ENCODE results near the gene SEC14L6.

Gene SEC14L6

GRCh38 chr22:30486118-30486517 is 60.4 kb downstream of the SEC14L6 start:
- no peak overlapping the region for H3K9ac ChIP-seq (ENCODE audit: low read depth, low read length, poor library complexity, severe bottlenecking)
- H3K4me1 ChIP-seq (ENCODE audit: insufficient read depth, low read length, poor library complexity, severe bottlenecking): no peaks in the 10 kb centered on the region
- H3K4me3 ChIP-seq (ENCODE audit: low read length, poor library complexity, severe bottlenecking): no peak overlapping the region
- no peaks in the 10 kb centered on the region for H3K36me3 ChIP-seq (ENCODE audit: insufficient read depth, low read length)
- no peaks in the 10 kb centered on the region for H3K79me2 ChIP-seq (ENCODE audit: insufficient read depth, low read length)
- no peak overlapping the region for H3K4me2 ChIP-seq (ENCODE audit: low read depth, low read length, poor library complexity, severe bottlenecking)
- H2AFZ ChIP-seq (ENCODE audit: low read length): no peak overlapping the region
- no peaks in the 10 kb centered on the region for H4K20me1 ChIP-seq (ENCODE audit: insufficient read depth, low read length, poor library complexity, severe bottlenecking)
- no peaks in the 10 kb centered on the region for H3K9me2 ChIP-seq (replicated peaks; ENCODE audit: low read depth, low read length)
- TF ChIP-seq EZH2phosphoT487 (IDR thresholded peaks at IDR 0.05; ENCODE audit: borderline replicate concordance): no peak
- TF ChIP-seq CTCF (conservative IDR thresholded peaks at IDR 0.05; ENCODE audit: low read length): no peak
- no peaks in the 10 kb centered on the region for H3F3A ChIP-seq (ENCODE audit: low read depth)
- H3K9me3 ChIP-seq (ENCODE audit: insufficient read depth, low read depth, low read length): no peaks in the 10 kb centered on the region
- H3K27me3 ChIP-seq (ENCODE audit: insufficient read depth, low read length, poor library complexity, severe bottlenecking): no peaks in the 10 kb centered on the region

GRCh38 chr22:30485362-30485988 is 61.1 kb downstream of the SEC14L6 start:
- H3K9me3 ChIP-seq (ENCODE audit: insufficient read depth, low read depth, low read length): no peaks in the 10 kb centered on the region
- no peaks in the 10 kb centered on the region for H3F3A ChIP-seq (ENCODE audit: low read depth)
- H3K36me3 ChIP-seq (ENCODE audit: insufficient read depth, low read length): no peaks in the 10 kb centered on the region
- no peak overlapping the region for H3K9ac ChIP-seq (ENCODE audit: low read depth, low read length, poor library complexity, severe bottlenecking)
- no peaks in the 10 kb centered on the region for H3K9me2 ChIP-seq (replicated peaks; ENCODE audit: low read depth, low read length)
- no peak overlapping the region for H3K4me3 ChIP-seq (ENCODE audit: low read length, poor library complexity, severe bottlenecking)
- H4K20me1 ChIP-seq (ENCODE audit: insufficient read depth, low read length, poor library complexity, severe bottlenecking): no peaks in the 10 kb centered on the region
- TF ChIP-seq EZH2phosphoT487 (IDR thresholded peaks at IDR 0.05; ENCODE audit: borderline replicate concordance): no peak
- peak; percentile 89 for TF ChIP-seq CTCF (conservative IDR thresholded peaks at IDR 0.05; ENCODE audit: low read length)
- no peaks in the 10 kb centered on the region for H3K79me2 ChIP-seq (ENCODE audit: insufficient read depth, low read length)
- no peaks in the 10 kb centered on the region for H3K4me1 ChIP-seq (ENCODE audit: insufficient read depth, low read length, poor library complexity, severe bottlenecking)
- no peaks in the 10 kb centered on the region for H3K27me3 ChIP-seq (ENCODE audit: insufficient read depth, low read length, poor library complexity, severe bottlenecking)
- no peak overlapping the region for H2AFZ ChIP-seq (ENCODE audit: low read length)
- H3K4me2 ChIP-seq (ENCODE audit: low read depth, low read length, poor library complexity, severe bottlenecking): no peak overlapping the region

- H3K36me3 ChIP-seq (ENCODE audit: insufficient read depth, low read length): no peaks in the 10 kb centered on the region
- H3F3A ChIP-seq (ENCODE audit: low read depth): no peaks in the 10 kb centered on the region
- no peak overlapping the region for H3K4me3 ChIP-seq (ENCODE audit: low read length, poor library complexity, severe bottlenecking)
- H2AFZ ChIP-seq (ENCODE audit: low read length): no peak overlapping the region
- H3K79me2 ChIP-seq (ENCODE audit: insufficient read depth, low read length): no peaks in the 10 kb centered on the region
- no peaks in the 10 kb centered on the region for H3K9me3 ChIP-seq (ENCODE audit: insufficient read depth, low read depth, low read length)
- H3K27me3 ChIP-seq (ENCODE audit: insufficient read depth, low read length, poor library complexity, severe bottlenecking): no peaks in the 10 kb centered on the region
- TF ChIP-seq CTCF (conservative IDR thresholded peaks at IDR 0.05; ENCODE audit: low read length): no peak
- TF ChIP-seq EZH2phosphoT487 (IDR thresholded peaks at IDR 0.05; ENCODE audit: borderline replicate concordance): no peak
- no peak overlapping the region for H3K4me2 ChIP-seq (ENCODE audit: low read depth, low read length, poor library complexity, severe bottlenecking)
- H3K9me2 ChIP-seq (replicated peaks; ENCODE audit: low read depth, low read length): no peaks in the 10 kb centered on the region
- H4K20me1 ChIP-seq (ENCODE audit: insufficient read depth, low read length, poor library complexity, severe bottlenecking): no peaks in the 10 kb centered on the region
- H3K9ac ChIP-seq (ENCODE audit: low read depth, low read length, poor library complexity, severe bottlenecking): no peak overlapping the region
- H3K4me1 ChIP-seq (ENCODE audit: insufficient read depth, low read length, poor library complexity, severe bottlenecking): no peaks in the 10 kb centered on the region
Observed at GRCh38 chr22:30483169-30483568, 63.4 kb downstream of the SEC14L6 start.
